Breast epithelium (tissue), 3 donors: ENCODE data around the gene PLIN1.

Experiments
- POLR2AphosphoS5 ChIP-seq, 3 donors: sonication (generic); formaldehyde crosslinking; IDR thresholded peaks; one replicate each; pipeline ENCODE4 v1.6.1; 2017; ENCODE audit warnings: antibody characterized with exemption in 3 of 3
- TF ChIP-seq, protein P1 (sequence below), 3 donors: fragments of 450-650 bp; IDR thresholded peaks; one replicate each; pipeline ENCODE4 v1.5.1; 2016 to 2017; ENCODE audit warnings: antibody characterized with exemption in 3 of 3, mild to moderate bottlenecking in 3 of 3, moderate library complexity in 3 of 3

DNA sequence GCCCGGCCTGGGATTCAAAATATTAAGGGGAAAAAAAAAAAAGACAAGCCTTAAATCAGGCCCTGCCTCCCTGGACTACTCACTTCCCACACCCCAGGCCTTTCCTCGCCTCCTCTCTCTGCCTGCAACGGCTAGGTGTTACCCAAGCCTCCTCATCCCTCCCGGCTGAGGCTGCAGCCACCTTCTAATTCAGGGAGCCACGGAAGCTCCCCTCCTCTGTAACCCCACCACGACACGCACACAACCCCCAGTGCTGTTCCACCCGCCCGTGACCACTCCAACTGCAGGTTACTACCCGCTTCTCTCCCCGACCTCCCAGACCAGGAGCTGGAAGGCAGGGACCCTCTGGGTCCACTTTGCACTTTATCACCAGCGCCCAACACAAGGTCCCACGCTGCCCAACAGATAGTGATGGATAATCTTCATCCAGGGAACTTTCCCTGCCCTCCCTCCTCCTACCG, 24.8 kb downstream of the PLIN1 start:
- TF ChIP-seq, protein P1, sequence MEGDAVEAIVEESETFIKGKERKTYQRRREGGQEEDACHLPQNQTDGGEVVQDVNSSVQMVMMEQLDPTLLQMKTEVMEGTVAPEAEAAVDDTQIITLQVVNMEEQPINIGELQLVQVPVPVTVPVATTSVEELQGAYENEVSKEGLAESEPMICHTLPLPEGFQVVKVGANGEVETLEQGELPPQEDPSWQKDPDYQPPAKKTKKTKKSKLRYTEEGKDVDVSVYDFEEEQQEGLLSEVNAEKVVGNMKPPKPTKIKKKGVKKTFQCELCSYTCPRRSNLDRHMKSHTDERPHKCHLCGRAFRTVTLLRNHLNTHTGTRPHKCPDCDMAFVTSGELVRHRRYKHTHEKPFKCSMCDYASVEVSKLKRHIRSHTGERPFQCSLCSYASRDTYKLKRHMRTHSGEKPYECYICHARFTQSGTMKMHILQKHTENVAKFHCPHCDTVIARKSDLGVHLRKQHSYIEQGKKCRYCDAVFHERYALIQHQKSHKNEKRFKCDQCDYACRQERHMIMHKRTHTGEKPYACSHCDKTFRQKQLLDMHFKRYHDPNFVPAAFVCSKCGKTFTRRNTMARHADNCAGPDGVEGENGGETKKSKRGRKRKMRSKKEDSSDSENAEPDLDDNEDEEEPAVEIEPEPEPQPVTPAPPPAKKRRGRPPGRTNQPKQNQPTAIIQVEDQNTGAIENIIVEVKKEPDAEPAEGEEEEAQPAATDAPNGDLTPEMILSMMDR (IDR thresholded peaks at IDR 0.05): no peak
- TF ChIP-seq POLR2AphosphoS5 (IDR thresholded peaks at IDR 0.05): no peak
